Measurements from ENCODE around the gene PRODH2. TPM values are rescaled to one million over a fixed set of nuclear protein-coding genes. Genes with fewer than 3 reads are reported as not detected.

Gene PRODH2
- total RNA-seq, 1 experiment from 2014 or later: not detected

- Histone ChIP-seq H3K4me1 (ENCODE audit: insufficient read depth, low read length) (no peaks in the 10 kb centered on the region), H3K9me3 (ENCODE audit: low read length) (no peaks in the 10 kb centered on the region), H3K4me2 (ENCODE audit: low read length) (no peak overlapping the region), H3K9me2 (replicated peaks; ENCODE audit: low read length) (no peaks in the 10 kb centered on the region), H3K36me3 (ENCODE audit: low read depth, low read length) (no peaks in the 10 kb centered on the region), H4K20me1 (ENCODE audit: low read length) (no peaks in the 10 kb centered on the region), H3K9ac (ENCODE audit: low read length) (no peak overlapping the region), H3K27me3 (ENCODE audit: low read length) (no peaks in the 10 kb centered on the region), H3K79me2 (ENCODE audit: low read length) (no peaks in the 10 kb centered on the region), H3K4me3 (ENCODE audit: low read length) (no peak overlapping the region), H2AFZ (ENCODE audit: low read length) (no peak overlapping the region), H3F3A (ENCODE audit: low read length, unreplicated experiment) (no peaks in the 10 kb centered on the region), H3K27ac (ENCODE audit: low read length) (no peak overlapping the region)
- ChIA-PET CTCF (no interaction called here), POLR2A (ENCODE audit: unreplicated experiment) (no interaction called here)
- intact Hi-C loops (cut with micrococcal nuclease): no loop called here
- no peak for ATAC-seq
- DNase-seq: no peak
- no TSS peak for BruUV-seq (replicated peaks)
- no peak for TF ChIP-seq EZH2phosphoT487 (IDR thresholded peaks at IDR 0.05; ENCODE audit: borderline replicate concordance, low read length)
- TF ChIP-seq CTCF (conservative IDR thresholded peaks at IDR 0.05; ENCODE audit: low read depth, low read length): no peak
- no peak for TF ChIP-seq EZH2 (IDR thresholded peaks at IDR 0.05; ENCODE audit: low read length, unreplicated experiment)
Measured at GRCh38 chr19:35780058-35780457, 32.6 kb downstream of the PRODH2 start.

GRCh38 chr19:35779033-35779432 is 33.6 kb downstream of the PRODH2 start:
- Histone ChIP-seq H3K9me3 (ENCODE audit: low read length) (no peaks in the 10 kb centered on the region), H3K27me3 (ENCODE audit: low read length) (no peaks in the 10 kb centered on the region), H3F3A (ENCODE audit: low read length, unreplicated experiment) (no peaks in the 10 kb centered on the region), H3K36me3 (ENCODE audit: low read depth, low read length) (no peaks in the 10 kb centered on the region), H3K4me3 (ENCODE audit: low read length) (no peak overlapping the region), H3K4me1 (ENCODE audit: insufficient read depth, low read length) (peaks cover 7% of the 10 kb centered on the region), H3K9me2 (replicated peaks; ENCODE audit: low read length) (no peaks in the 10 kb centered on the region), H3K79me2 (ENCODE audit: low read length) (no peaks in the 10 kb centered on the region), H4K20me1 (ENCODE audit: low read length) (no peaks in the 10 kb centered on the region), H3K27ac (ENCODE audit: low read length) (no peak overlapping the region), H3K4me2 (ENCODE audit: low read length) (no peak overlapping the region), H3K9ac (ENCODE audit: low read length) (no peak overlapping the region), H2AFZ (ENCODE audit: low read length) (no peak overlapping the region)
- ATAC-seq (no peak), DNase-seq (no peak)
- ChIA-PET CTCF (no interaction called here), POLR2A (ENCODE audit: unreplicated experiment) (no interaction called here)
- BruUV-seq (replicated peaks): no TSS peak
- TF ChIP-seq EZH2phosphoT487 (IDR thresholded peaks at IDR 0.05; ENCODE audit: borderline replicate concordance, low read length) (no peak), EZH2 (IDR thresholded peaks at IDR 0.05; ENCODE audit: low read length, unreplicated experiment) (no peak), CTCF (conservative IDR thresholded peaks at IDR 0.05; ENCODE audit: low read depth, low read length) (no peak)
- intact Hi-C loops (cut with micrococcal nuclease): no loop called here

GRCh38 chr19:35777961-35778360 is 34.7 kb downstream of the PRODH2 start:
- H3K9ac ChIP-seq (ENCODE audit: low read length): no peak overlapping the region
- no peak overlapping the region for H3K27ac ChIP-seq (ENCODE audit: low read length)
- BruUV-seq (replicated peaks): no TSS peak
- ChIA-PET CTCF (no interaction called here), POLR2A (ENCODE audit: unreplicated experiment) (no interaction called here)
- no peaks in the 10 kb centered on the region for H3K9me2 ChIP-seq (replicated peaks; ENCODE audit: low read length)
- intact Hi-C loops (cut with micrococcal nuclease): no loop called here
- TF ChIP-seq EZH2phosphoT487 (IDR thresholded peaks at IDR 0.05; ENCODE audit: borderline replicate concordance, low read length) (no peak), EZH2 (IDR thresholded peaks at IDR 0.05; ENCODE audit: low read length, unreplicated experiment) (no peak), CTCF (conservative IDR thresholded peaks at IDR 0.05; ENCODE audit: low read depth, low read length) (no peak)
- ATAC-seq (no peak), DNase-seq (no peak)
- no peaks in the 10 kb centered on the region for H3K36me3 ChIP-seq (ENCODE audit: low read depth, low read length)
- H3K4me1 ChIP-seq (ENCODE audit: insufficient read depth, low read length): peaks cover 7% of the 10 kb centered on the region
- no peak overlapping the region for H2AFZ ChIP-seq (ENCODE audit: low read length)
- H4K20me1 ChIP-seq (ENCODE audit: low read length): no peaks in the 10 kb centered on the region
- H3K4me3 ChIP-seq (ENCODE audit: low read length): no peak overlapping the region
- no peaks in the 10 kb centered on the region for H3K9me3 ChIP-seq (ENCODE audit: low read length)
- H3K79me2 ChIP-seq (ENCODE audit: low read length): no peaks in the 10 kb centered on the region
- H3K4me2 ChIP-seq (ENCODE audit: low read length): no peak overlapping the region
- no peaks in the 10 kb centered on the region for H3K27me3 ChIP-seq (ENCODE audit: low read length)
- H3F3A ChIP-seq (ENCODE audit: low read length, unreplicated experiment): no peaks in the 10 kb centered on the region

Data from PC-3 (cell line).